ENCODE measurements around the gene SLC2A3.
"Not testable (repeated sequence)": the region's sequence is repeated elsewhere in the genome, so short reads cannot be mapped to it uniquely, and the experiment has no call there.

Gene SLC2A3

DNA sequence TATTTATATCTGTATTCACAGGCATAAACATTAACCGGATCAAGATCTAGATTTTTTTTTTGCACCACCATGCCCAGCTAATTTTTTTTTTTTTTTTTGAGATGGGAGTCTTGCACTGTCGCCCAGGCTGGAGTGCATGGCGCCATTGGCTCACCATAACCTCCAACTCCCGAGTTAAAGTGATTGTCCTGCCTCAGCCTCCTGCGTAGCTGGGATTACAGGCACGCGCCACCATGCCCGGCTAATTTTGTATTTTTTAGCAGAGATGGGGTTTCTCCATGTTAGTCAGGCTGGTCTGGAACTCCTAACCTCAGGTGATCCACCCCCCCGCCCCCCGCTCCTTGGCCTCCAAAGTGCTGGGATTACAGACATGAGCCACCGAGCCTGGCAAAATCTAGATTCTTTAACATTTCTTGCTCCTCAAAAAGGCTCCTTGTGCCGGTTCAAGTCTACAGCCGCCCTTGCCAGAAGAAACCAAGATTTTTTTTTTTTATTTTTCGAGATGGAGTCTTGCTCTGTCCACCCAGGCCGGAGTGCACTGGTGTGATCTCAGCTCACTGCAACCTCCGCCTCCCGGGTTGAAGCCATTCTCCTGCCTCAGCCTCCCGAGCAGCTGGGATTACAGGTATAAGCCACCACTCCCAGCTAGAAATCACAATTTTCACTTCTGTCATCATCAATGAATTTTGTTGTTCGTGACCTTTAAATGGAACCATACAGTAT, 36.9 kb upstream of the SLC2A3 start:
- DNase-seq (ENCODE audit: extremely low read depth, low read depth): no peak
- TF ChIP-seq, protein P1, sequence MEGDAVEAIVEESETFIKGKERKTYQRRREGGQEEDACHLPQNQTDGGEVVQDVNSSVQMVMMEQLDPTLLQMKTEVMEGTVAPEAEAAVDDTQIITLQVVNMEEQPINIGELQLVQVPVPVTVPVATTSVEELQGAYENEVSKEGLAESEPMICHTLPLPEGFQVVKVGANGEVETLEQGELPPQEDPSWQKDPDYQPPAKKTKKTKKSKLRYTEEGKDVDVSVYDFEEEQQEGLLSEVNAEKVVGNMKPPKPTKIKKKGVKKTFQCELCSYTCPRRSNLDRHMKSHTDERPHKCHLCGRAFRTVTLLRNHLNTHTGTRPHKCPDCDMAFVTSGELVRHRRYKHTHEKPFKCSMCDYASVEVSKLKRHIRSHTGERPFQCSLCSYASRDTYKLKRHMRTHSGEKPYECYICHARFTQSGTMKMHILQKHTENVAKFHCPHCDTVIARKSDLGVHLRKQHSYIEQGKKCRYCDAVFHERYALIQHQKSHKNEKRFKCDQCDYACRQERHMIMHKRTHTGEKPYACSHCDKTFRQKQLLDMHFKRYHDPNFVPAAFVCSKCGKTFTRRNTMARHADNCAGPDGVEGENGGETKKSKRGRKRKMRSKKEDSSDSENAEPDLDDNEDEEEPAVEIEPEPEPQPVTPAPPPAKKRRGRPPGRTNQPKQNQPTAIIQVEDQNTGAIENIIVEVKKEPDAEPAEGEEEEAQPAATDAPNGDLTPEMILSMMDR (IDR thresholded peaks at IDR 0.05; ENCODE audit: low read depth, low read length, missing control alignments): no peak
- no peak overlapping the region for H3K4me3 ChIP-seq (replicated peaks; ENCODE audit: low read depth, low read length)

- not testable (repeated sequence) for H3K4me3 ChIP-seq (replicated peaks; ENCODE audit: low read depth, low read length); DNase-seq (ENCODE audit: extremely low read depth, low read depth)
Measured at GRCh38 chr12:7972269-7972668, 36.3 kb upstream of the SLC2A3 start.

DNA sequence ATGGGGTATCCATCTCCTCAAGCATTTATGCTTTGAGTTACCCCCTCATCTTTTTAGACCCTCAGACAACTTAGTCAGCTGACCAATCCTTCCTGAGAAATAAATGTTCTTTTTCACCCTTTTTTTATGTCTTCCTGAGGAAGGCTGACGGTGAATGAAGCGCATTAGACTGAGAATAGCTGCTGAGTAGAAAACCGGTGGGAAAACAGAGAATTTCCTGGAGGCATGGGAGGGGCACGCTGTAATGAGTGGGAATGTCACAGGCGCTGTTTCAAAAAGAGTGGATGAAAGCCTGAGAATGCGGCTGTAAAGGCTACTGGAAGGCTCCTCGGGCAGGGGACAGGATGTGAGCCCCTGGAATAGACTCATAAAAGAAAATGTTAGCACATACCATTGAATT, 35.8 kb upstream of the SLC2A3 start:
- not testable (repeated sequence) for DNase-seq (ENCODE audit: extremely low read depth, low read depth); H3K4me3 ChIP-seq (replicated peaks; ENCODE audit: low read depth, low read length)

DNA sequence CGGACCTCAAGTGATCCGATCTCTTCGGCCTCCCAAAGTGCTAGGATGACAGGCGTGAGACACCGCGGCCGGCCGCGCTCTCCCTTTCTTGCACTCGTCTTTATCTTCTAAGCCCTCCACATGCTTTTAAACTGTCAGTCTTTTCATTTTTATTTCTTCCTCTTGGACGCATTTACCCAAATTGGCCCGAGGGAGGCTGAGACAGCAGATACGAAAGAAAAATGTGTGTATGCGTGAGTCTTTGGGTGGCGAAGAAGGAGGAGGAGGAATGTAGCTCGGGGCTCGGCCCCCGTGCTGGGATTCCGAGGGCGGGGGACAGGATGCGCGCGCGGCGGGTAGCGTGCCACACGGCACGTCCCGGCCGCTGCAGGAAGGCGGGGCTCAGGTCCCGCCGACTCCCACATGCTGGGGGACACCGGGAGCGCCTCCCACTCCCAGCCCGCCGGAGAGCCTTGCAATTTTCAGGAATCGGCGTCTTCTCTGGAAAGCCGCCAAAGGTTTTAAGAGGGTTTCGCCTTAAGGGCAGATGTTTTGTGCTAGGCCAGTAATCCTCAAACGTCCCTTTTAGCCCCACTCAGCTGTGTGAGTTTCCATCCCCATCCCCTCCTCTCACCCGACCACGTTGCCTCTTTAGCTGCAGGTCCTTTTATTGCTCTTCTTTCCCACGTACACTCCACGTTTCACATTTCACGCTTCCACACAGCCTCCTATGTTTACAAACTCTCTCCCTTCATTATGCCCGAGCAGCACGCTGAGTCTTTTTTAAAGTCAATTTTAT, 34.7 kb upstream of the SLC2A3 start:
- DNase-seq (ENCODE audit: extremely low read depth, low read depth): peak; percentile 87
- TF ChIP-seq, protein P1 (IDR thresholded peaks at IDR 0.05; ENCODE audit: low read depth, low read length, missing control alignments): no peak
- H3K4me3 ChIP-seq (replicated peaks; ENCODE audit: low read depth, low read length): peak overlapping the region; percentile 45

GRCh38 chr12:7966563-7966962, 30.6 kb upstream of the SLC2A3 start:
- TF ChIP-seq, protein P1 (IDR thresholded peaks at IDR 0.05; ENCODE audit: low read depth, low read length, missing control alignments): no peak
- H3K4me3 ChIP-seq (replicated peaks; ENCODE audit: low read depth, low read length): no peak overlapping the region
- DNase-seq (ENCODE audit: extremely low read depth, low read depth): no peak

DNA sequence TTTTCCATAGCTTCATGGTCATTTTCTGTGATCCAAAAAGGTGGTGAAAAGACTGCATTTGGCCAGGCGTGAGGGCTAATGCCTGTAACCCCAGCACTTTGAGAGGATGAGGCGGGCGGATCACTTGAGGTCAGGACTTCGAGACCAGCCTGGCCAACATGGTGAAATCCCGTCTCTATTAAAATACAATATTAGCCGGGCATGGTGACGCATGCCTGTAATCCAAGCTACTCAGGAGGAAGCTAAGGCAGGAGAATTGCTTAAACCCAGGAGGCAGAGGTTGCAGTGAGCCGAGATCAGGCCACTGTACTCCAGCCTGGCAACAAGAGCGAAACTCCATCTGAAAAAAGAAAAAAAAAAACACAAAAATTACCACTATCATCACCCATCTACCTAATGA, 28.7 kb upstream of the SLC2A3 start:
- DNase-seq (ENCODE audit: extremely low read depth, low read depth); H3K4me3 ChIP-seq (replicated peaks; ENCODE audit: low read depth, low read length): not testable (repeated sequence)

GRCh38 chr12:7961395-7962178, 25.6 kb upstream of the SLC2A3 start:
- no peak for DNase-seq (ENCODE audit: extremely low read depth, low read depth)
- peak overlapping the region; percentile 52 for H3K4me3 ChIP-seq (replicated peaks; ENCODE audit: low read depth, low read length)
- TF ChIP-seq, protein P1 (IDR thresholded peaks at IDR 0.05; ENCODE audit: low read depth, low read length, missing control alignments): no peak

- DNase-seq (ENCODE audit: extremely low read depth, low read depth): no peak
- TF ChIP-seq, protein P1 (IDR thresholded peaks at IDR 0.05; ENCODE audit: low read depth, low read length, missing control alignments): no peak
- H3K4me3 ChIP-seq (replicated peaks; ENCODE audit: low read depth, low read length): no peak overlapping the region
Measured at GRCh38 chr12:7959701-7960121, 23.7 kb upstream of the SLC2A3 start.

Measured in HFF-Myc (cell line).